Astrocyte of the spinal cord (primary cell): Measurements from ENCODE around the gene SYTL2.

Source experiments
- DNase-seq: peaks from one replicate; pipeline ENCODE4 v3.0.0; 2011; ENCODE audit warnings: low read depth, low spot score
- H3K4me3 ChIP-seq: 2 replicates; pipeline ENCODE4 v1.5.1; 2011; ENCODE audit warnings: low read depth, mild to moderate bottlenecking, low read length, moderate library complexity
- CTCF ChIP-seq: IDR thresholded peaks from 2 replicates; pipeline ENCODE4 v1.5.1; 2012; ENCODE audit warnings: low read depth, mild to moderate bottlenecking, low read length, inconsistent platforms
- in situ Hi-C: cut with HindIII; loops from 2 replicates; pipeline ENCODE4 v1.10.0; 2017; ENCODE audit warnings: low sequenced_read_pairs

The SYTL2 gene

GRCh38 chr11:85800595-85801342, 10.2 kb downstream of the SYTL2 start:
- DNase-seq = no peak
- no peak for TF ChIP-seq CTCF
- in situ Hi-C loops = no loop called here
- H3K4me3 ChIP-seq = no peak overlapping the region

- no peak overlapping the region for H3K4me3 ChIP-seq
- TF ChIP-seq CTCF = no peak
- no peak for DNase-seq
- in situ Hi-C loops = no loop called here
Measured at GRCh38 chr11:85799142-85799541, 11.8 kb downstream of the SYTL2 start.

- in situ Hi-C loops = no loop called here
- no peak overlapping the region for H3K4me3 ChIP-seq
- no peak for TF ChIP-seq CTCF
- no peak for DNase-seq
Measured at GRCh38 chr11:85798361-85798760, 12.6 kb downstream of the SYTL2 start.

GRCh38 chr11:85795712-85796487, 15.0 kb downstream of the SYTL2 start:
- in situ Hi-C loops = no loop called here
- TF ChIP-seq CTCF = no peak
- H3K4me3 ChIP-seq = no peak overlapping the region
- DNase-seq = no peak

- no peak overlapping the region for H3K4me3 ChIP-seq
- no peak for TF ChIP-seq CTCF
- in situ Hi-C loops = no loop called here
- DNase-seq = no peak
Measured at GRCh38 chr11:85791409-85791990, 19.4 kb downstream of the SYTL2 start.

- DNase-seq = no peak
- TF ChIP-seq CTCF = no peak
- in situ Hi-C loops = no loop called here
- H3K4me3 ChIP-seq = no peak overlapping the region
Measured at GRCh38 chr11:85787809-85788760, 22.9 kb downstream of the SYTL2 start.
